Natural killer cell treated with Interleukin-12 subunit alpha and Interleukin-12 subunit beta and Interleukin-15 and Interleukin-18, amount 100 ng/mL, for 72 hours (primary cell): ENCODE measurements around the gene TMEM222. TPM values are rescaled to one million over a fixed set of nuclear protein-coding genes. Genes with fewer than 3 reads are reported as not detected.
A peak's percentile ranks its signal among the peaks of the same experiment; 100 is the strongest.

Experiments used
- ATAC-seq, 2 donors: fragments of 150-1000 bp; cut with Tn5 transposase in 1 of 2; sonication (Bioruptor Pico), chemical (Tn5 transposase) in 1 of 2; 2 replicates each; pipeline ENCODE4 v1.10.0; 2021
- DNase-seq: peaks from one replicate; pipeline ENCODE4 v3.0.0; 2022; ENCODE audit warnings: low spot score
- H3K27ac Mint-ChIP-seq, 2 donors: 1 replicate in 1 of 2; 2 replicates in 1 of 2; pipeline ENCODE4 v1.8.0; 2022; ENCODE audit warnings: mixed read lengths in 2 of 2, mild to moderate bottlenecking in 1 of 2, moderate library complexity in 1 of 2
- H3K27me3 Mint-ChIP-seq, 2 donors: 1 replicate in 1 of 2; 2 replicates in 1 of 2; pipeline ENCODE4 v1.8.0; 2022; ENCODE audit warnings: mixed read lengths in 2 of 2
- H3K36me3 Mint-ChIP-seq: one replicate; pipeline ENCODE4 v1.8.0; 2022; ENCODE audit warnings: mixed read lengths
- H3K4me1 Mint-ChIP-seq, 2 donors: 1 replicate in 1 of 2; 2 replicates in 1 of 2; pipeline ENCODE4 v1.8.0; 2022; ENCODE audit warnings: low read depth in 2 of 2, mixed read lengths in 2 of 2, mild to moderate bottlenecking in 1 of 2
- H3K4me3 Mint-ChIP-seq: one replicate; pipeline ENCODE4 v1.8.0; 2022; ENCODE audit warnings: mixed read lengths
- H3K9me3 Mint-ChIP-seq: 2 replicates; pipeline ENCODE4 v1.8.0; 2022; ENCODE audit warnings: mixed read lengths
- total RNA-seq, 2 donors: library from RNA; stranded (reverse); gene quantifications; one replicate each; pipeline ENCODE4 v1.2.3, GENCODE V29; 2022

Gene TMEM222
- total RNA-seq, 2 donors from 2014 or later, result 40.6 to 49.5 TPM

DNA sequence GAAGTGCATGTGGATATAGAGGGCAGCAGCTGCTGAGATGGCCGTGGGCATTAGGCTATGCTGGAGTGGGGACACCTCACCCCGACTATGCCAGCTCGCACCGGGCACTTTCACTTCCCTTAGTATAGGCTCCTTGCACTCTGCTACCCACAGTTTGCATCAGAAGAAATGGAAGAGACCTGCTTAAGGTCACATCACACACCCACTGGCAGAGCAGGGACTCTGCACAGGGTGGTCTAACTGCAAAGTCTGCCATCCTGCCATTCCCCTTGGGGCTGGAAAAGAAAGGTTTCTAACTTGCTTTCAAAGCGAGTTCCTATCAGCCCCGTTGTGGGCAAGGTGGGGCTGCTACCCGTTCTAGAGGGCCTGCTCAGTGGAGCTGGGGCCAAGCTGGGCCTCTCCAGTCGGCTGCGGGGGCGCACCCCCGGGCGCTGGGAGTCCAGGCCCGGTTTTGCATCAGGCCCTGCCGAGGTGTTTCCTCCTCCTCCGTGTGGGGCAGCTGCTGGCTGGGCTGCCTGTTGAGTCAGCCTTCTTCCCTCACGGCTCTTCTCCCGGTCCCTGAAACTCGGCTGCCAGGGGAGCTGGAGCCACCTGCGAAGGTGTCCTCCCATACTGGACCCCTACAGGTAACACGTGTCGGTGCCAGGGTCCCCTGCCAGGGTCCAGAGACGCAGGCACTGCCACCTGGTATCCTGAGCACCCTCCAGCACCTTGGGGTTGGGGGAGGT, 19.7 kb downstream of the TMEM222 start, which contains the start of gene SYTL1:
TSS of gene SYTL1 (plus strand) at position 498 of the 728 bp plus-strand sequence. CDS start 3,313 bp downstream, outside the sequence.
- Mint-ChIP-seq H3K9me3 (no peaks in the 10 kb centered on the region), H3K4me3 (peak within 1 kb of the TSS; percentile 96), H3K27me3 (no peaks in the 10 kb centered on the region), H3K36me3 (no peaks in the 10 kb centered on the region), H3K27ac (peak within 1 kb of the TSS; percentile 86 to 87), H3K4me1 (peaks cover 46 to 47% of the 10 kb centered on the region in 2 donors)
- ATAC-seq (peak; percentile 77 to 79), DNase-seq (peak; percentile 86)

DNA sequence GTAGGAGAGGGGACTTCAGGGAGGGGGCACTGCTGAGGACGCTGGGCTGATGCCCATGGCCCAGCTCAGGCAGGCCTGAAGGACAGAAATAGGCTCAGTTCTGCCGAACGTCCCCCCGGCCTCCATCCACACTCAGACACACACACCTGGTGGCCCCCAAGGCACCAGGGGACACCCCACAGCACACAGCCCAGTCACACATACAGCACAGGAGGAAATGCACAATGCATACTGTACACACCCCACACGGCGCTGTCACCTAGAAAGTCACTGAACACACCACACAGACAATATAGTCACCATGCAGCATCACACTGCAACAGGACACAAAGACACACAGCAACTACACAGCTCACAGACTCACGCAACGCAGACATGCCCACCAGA, 20.4 kb downstream of the TMEM222 start:
- Mint-ChIP-seq H3K9me3 (no peaks in the 10 kb centered on the region), H3K4me1 (peaks cover 46 to 50% of the 10 kb centered on the region in 2 donors), H3K27ac (peak overlapping the region; percentile 86 to 87), H3K27me3 (no peaks in the 10 kb centered on the region), H3K36me3 (no peaks in the 10 kb centered on the region), H3K4me3 (peak overlapping the region; percentile 96)
- peak; percentile 48 to 71 for ATAC-seq
- DNase-seq, result peak; percentile 59

DNA sequence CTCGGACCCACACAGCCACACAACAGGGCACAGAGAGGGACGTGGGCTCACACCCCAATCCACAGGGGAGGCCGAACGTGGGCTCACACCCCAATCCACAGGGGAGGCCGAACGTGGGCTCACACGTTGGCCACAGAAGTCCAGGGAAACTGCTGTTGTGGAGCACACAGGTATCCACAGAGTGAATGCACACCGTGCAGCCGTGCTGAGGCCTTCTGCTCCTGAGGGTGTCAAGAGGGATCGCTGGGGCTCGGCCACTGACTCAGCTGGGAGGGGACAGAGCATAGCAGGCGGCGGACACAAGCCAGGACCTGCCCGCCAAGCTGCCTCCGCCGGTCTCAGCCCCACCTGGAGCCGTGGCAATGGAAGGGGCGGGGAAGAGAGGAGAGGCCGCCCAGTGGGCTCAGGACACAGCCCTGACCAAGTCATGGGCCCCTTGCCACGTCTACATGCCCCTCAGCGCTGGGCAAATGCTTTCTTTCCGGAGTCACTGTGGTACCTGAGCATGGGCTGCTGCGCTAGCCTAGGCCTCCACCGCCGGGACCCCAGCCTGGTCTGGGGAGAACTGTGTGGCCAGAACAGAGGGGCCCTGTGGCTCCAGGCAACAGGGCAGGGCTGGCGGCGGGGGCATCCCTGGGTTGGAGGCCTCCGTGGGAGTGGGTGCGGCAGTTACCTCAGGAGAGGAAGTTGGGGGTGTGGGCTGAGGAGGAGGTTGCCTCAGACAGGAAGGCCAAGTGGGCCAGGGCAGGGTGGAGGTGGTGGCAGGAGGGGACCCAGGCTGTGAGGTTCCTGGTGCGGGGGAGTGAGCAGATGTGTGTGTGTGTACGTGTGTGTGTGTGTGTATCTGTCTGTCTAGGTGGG, 21.0 kb downstream of the TMEM222 start:
- Mint-ChIP-seq H3K4me1 (peaks cover 46 to 52% of the 10 kb centered on the region in 2 donors), H3K4me3 (peak overlapping the region; percentile 96), H3K36me3 (no peaks in the 10 kb centered on the region), H3K27me3 (no peaks in the 10 kb centered on the region), H3K9me3 (no peaks in the 10 kb centered on the region), H3K27ac (peak overlapping the region; percentile 86 to 87)
- peak; percentile 89 for DNase-seq
- ATAC-seq, result peak; percentile 85 to 86

GRCh38 chr1:27343639-27344025, 21.7 kb downstream of the TMEM222 start:
- no peak for DNase-seq
- no peaks in the 10 kb centered on the region for H3K36me3 Mint-ChIP-seq
- H3K4me1 Mint-ChIP-seq, result peaks cover 46 to 52% of the 10 kb centered on the region in 2 donors
- peak overlapping the region; percentile 96 for H3K4me3 Mint-ChIP-seq
- no peak for ATAC-seq
- peak overlapping the region; percentile 86 to 87 for H3K27ac Mint-ChIP-seq
- H3K9me3 Mint-ChIP-seq, result no peaks in the 10 kb centered on the region
- H3K27me3 Mint-ChIP-seq, result no peaks in the 10 kb centered on the region

GRCh38 chr1:27345272-27345671, 23.3 kb downstream of the TMEM222 start:
- Mint-ChIP-seq H3K27ac (peak overlapping the region; percentile 8 to 33), H3K4me1 (peaks cover 35 to 40% of the 10 kb centered on the region in 2 donors), H3K9me3 (no peaks in the 10 kb centered on the region), H3K36me3 (no peaks in the 10 kb centered on the region), H3K4me3 (no peak overlapping the region), H3K27me3 (no peaks in the 10 kb centered on the region)
- no peak for DNase-seq
- no peak for ATAC-seq

DNA sequence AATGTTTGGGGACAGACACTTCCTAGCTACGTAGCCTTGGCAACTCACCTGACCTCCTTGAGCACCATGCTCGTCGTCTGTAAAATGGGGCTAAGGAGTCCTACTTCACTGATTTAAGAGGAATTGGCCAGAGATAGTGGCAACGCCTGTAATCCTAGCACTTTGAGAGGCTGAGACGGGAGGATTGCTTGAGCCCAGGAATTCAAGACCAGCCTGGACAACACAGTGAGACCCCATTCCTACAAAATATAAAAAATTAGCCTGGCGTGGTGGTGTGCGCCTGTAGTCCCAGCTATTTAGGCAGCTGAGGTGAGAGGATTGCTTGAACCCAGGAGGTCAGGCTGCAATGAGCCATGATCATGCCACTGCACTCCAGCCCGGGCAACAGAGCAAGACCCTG, 24.4 kb downstream of the TMEM222 start:
- no peak for DNase-seq
- no peak overlapping the region for H3K4me3 Mint-ChIP-seq
- H3K4me1 Mint-ChIP-seq, result peaks cover 30 to 35% of the 10 kb centered on the region in 2 donors
- H3K36me3 Mint-ChIP-seq, result no peaks in the 10 kb centered on the region
- ATAC-seq, result no peak
- peak overlapping the region; percentile 8 to 33 for H3K27ac Mint-ChIP-seq
- H3K9me3 Mint-ChIP-seq, result no peaks in the 10 kb centered on the region
- H3K27me3 Mint-ChIP-seq, result no peaks in the 10 kb centered on the region

DNA sequence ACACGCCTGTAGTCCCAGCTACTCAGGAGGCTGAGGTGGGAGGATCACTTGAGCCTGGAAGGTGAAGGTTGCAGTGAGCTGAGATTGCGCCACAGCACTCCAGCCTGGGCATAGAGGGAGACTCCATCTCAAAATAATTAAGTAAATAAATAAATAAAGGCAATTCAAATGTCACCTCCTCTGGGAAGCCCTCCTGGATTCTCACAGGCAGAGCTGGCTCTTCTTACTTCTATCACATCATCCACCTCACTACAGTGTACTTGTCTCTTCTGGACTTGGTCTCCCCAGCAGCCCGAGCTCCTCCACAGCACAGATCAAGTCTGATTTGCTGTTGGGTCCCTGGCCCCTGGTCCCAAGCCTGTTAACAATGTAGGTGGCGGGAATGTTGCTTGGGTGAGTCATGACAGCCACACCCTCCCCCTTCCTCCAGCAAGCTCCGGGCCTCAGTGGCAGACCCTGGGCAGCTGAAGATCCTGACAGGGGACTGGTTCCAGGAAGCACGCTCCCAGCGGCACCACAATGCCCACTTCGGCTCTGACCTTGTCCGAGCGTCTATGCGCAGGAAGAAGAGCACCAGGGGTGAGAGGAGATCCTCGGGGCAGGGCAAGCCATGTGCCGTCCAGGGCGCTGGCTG, 25.1 kb downstream of the TMEM222 start:
- no peaks in the 10 kb centered on the region for H3K9me3 Mint-ChIP-seq
- H3K36me3 Mint-ChIP-seq, result no peaks in the 10 kb centered on the region
- peaks cover 25 to 29% of the 10 kb centered on the region in 2 donors for H3K4me1 Mint-ChIP-seq
- ATAC-seq, result no peak
- H3K27ac Mint-ChIP-seq, result no peak overlapping the region
- DNase-seq, result no peak
- no peaks in the 10 kb centered on the region for H3K27me3 Mint-ChIP-seq
- H3K4me3 Mint-ChIP-seq, result no peak overlapping the region

- ATAC-seq (peak; percentile 77 to 78), DNase-seq (no peak)
- Mint-ChIP-seq H3K27ac (no peak overlapping the region), H3K4me1 (peaks cover 8 to 11% of the 10 kb centered on the region in 2 donors), H3K9me3 (no peaks in the 10 kb centered on the region), H3K27me3 (no peaks in the 10 kb centered on the region), H3K4me3 (no peak overlapping the region), H3K36me3 (no peaks in the 10 kb centered on the region)
These were observed 27.2 kb downstream of the TMEM222 start for GRCh38 chr1:27348861-27349783.

DNA sequence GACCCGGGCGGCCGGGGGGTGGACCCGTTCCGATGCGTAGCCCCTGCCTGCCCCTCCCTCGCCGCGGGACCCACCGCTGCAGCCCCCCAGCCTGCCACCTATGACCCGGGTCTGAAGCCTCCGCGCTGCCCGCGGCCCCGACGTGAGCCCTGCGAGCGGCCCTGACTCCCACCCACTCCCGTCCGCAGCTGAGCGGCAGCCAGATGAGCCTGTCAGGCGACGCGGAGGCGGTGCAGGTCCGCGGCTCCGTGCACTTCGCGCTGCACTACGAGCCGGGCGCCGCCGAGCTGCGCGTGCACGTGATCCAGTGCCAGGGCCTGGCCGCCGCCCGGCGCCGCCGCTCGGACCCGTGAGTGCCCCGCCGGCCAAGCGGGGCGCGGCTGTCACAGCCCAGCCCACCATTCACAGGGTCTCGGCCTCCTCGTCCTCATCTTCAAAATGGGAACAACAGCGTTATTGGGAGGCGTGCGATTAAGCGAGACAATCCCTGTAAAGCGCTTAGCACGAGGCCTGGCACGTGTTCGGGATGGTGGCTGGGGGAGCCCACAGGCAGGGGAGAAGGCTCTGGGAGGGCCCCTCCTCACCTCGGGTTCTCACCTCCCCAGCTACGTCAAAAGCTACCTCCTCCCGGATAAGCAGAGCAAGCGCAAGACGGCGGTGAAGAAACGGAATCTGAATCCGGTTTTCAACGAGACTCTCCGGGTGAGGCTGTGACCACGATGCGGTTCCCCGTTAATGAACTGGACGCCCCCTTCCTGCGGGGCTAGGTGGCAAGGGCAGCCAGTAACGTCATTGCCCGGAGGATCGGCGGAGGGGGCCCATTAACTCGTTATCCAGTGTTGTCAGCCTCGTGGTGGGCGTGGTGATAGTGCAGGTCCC, 28.1 kb downstream of the TMEM222 start:
- H3K27me3 Mint-ChIP-seq, result no peaks in the 10 kb centered on the region
- H3K4me1 Mint-ChIP-seq, result peaks cover 8% of the 10 kb centered on the region in 2 donors
- H3K4me3 Mint-ChIP-seq, result no peak overlapping the region
- H3K27ac Mint-ChIP-seq, result no peak overlapping the region
- no peaks in the 10 kb centered on the region for H3K9me3 Mint-ChIP-seq
- H3K36me3 Mint-ChIP-seq, result no peaks in the 10 kb centered on the region
- DNase-seq (no peak), ATAC-seq (peak; percentile 67 to 79)

DNA sequence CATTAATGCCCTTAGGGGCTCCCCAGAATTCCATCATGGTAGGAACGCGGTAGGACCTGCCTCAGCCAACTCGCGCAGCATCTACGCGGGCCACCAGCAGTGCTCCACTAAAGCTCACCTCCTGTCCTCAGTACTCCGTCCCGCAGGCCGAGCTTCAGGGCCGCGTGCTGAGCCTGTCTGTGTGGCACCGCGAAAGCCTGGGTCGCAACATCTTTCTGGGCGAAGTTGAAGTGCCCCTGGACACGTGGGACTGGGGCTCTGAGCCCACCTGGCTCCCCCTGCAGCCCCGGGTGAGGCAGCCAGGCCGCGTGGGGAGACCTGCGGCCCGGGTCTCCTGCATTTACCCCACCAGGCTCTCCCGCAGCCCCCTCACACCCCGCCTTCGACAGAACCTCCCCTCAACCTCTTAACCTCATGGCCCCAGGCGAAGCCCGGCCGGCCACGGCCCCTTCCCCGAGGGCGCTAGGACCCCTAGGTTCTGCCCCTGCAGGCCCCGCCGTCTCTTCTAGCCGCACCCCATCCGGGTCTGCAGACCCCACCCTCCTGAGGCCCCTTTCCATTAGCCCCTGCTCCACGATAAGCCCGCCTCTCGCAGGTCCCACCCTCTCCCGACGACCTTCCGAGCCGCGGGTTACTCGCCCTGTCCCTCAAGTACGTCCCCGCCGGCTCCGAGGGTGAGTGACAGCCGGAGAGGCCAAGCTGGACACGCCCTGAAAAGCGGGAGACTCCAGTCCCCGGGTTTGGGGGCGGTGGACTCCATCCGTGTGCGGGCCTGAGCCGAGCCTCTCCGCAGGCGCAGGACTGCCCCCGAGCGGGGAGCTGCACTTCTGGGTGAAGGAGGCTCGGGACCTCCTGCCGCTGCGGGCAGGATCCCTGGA, 28.9 kb downstream of the TMEM222 start:
- Mint-ChIP-seq H3K27me3 (no peaks in the 10 kb centered on the region), H3K27ac (no peak overlapping the region), H3K36me3 (no peaks in the 10 kb centered on the region), H3K4me1 (peaks cover 11 to 15% of the 10 kb centered on the region in 2 donors), H3K4me3 (no peak overlapping the region), H3K9me3 (no peaks in the 10 kb centered on the region)
- ATAC-seq (no peak), DNase-seq (no peak)

DNA sequence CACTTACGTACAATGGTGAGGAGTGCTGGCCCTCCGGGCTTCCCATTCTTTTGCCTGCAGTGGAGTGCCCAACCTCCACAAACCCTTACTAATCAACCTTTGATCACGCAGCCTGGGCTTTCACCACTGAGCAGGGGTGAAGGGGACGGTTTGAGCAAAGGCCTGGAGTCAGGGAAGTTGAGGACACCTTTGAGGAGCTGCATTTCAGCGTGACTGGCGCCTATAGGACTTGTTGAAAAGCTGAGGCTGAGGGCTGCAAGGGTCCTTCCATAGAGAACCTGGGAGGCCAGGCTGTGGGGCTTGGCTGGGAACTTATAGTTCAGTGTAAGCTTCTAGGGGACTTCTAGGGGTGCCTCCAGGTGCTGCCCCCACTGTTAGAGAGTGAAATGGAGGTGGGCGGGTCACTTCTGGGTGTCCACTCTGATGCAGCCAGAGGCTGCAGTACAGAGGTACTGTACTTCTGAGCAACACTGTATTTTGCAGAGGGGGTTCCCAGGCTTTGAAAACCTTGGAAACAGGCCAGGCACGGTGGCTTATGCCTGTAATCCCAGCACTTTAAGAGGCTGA, 29.7 kb downstream of the TMEM222 start:
- no peak overlapping the region for H3K4me3 Mint-ChIP-seq
- H3K36me3 Mint-ChIP-seq, result no peaks in the 10 kb centered on the region
- no peaks in the 10 kb centered on the region for H3K9me3 Mint-ChIP-seq
- no peak for ATAC-seq
- peaks cover 7 to 14% of the 10 kb centered on the region in 2 donors for H3K4me1 Mint-ChIP-seq
- no peak for DNase-seq
- H3K27me3 Mint-ChIP-seq, result no peaks in the 10 kb centered on the region
- no peak overlapping the region for H3K27ac Mint-ChIP-seq
